Choroid plexus epithelial cell (primary cell): ENCODE data around the gene TRIM59.

Source experiments
- DNase-seq: peaks from one replicate; pipeline ENCODE4 v3.0.0-alpha.2; 2010; ENCODE audit warnings: low read depth
- H3K4me3 ChIP-seq: 2 replicates; pipeline ENCODE4 v1.5.1; 2011; ENCODE audit warnings: low read depth, mild to moderate bottlenecking, control low read depth, low read length, moderate library complexity
- TF ChIP-seq, protein P1 (sequence below): conservative IDR thresholded peaks from 2 replicates; pipeline ENCODE4 v1.5.1; 2011; ENCODE audit warnings: low read depth, mild to moderate bottlenecking, control low read depth, inconsistent platforms, low read length, moderate library complexity

TRIM59 gene

DNA sequence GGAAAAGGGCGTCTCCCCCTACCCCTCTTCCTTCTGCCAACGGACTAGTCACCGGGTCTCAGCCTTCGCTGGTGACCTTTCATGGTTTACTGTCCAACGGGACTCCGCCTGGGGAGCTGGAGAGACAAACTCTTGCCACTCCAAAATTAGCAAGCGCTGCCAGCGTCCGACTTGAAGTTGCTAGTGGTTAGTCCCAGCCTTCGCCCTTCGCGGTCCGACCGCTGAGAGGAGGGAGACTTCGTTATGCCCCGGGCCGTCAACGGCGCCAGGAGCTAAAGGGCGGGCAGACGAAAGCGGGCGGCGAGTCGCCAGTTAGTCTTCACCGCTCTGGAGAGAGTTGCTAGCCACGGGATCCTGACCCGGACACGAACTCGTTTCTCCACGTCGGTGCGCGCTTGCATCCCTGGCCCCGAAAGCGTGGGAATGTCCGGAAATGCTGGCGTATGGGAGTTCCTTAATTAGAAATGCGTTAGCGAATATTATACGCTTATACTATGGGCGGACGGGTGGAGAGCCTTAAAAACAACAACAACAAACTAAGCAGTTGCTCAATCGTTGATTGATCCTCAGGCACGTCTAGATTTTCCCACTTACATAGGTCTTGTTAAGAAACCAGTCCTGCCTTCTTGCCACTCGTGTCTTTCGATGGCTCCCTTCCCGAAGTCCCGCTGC, 49.4 kb downstream of the TRIM59 start:
- TF ChIP-seq, protein P1, sequence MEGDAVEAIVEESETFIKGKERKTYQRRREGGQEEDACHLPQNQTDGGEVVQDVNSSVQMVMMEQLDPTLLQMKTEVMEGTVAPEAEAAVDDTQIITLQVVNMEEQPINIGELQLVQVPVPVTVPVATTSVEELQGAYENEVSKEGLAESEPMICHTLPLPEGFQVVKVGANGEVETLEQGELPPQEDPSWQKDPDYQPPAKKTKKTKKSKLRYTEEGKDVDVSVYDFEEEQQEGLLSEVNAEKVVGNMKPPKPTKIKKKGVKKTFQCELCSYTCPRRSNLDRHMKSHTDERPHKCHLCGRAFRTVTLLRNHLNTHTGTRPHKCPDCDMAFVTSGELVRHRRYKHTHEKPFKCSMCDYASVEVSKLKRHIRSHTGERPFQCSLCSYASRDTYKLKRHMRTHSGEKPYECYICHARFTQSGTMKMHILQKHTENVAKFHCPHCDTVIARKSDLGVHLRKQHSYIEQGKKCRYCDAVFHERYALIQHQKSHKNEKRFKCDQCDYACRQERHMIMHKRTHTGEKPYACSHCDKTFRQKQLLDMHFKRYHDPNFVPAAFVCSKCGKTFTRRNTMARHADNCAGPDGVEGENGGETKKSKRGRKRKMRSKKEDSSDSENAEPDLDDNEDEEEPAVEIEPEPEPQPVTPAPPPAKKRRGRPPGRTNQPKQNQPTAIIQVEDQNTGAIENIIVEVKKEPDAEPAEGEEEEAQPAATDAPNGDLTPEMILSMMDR, result no peak
- DNase-seq, result peak; percentile 74
- H3K4me3 ChIP-seq, result peak overlapping the region; percentile 90

DNA sequence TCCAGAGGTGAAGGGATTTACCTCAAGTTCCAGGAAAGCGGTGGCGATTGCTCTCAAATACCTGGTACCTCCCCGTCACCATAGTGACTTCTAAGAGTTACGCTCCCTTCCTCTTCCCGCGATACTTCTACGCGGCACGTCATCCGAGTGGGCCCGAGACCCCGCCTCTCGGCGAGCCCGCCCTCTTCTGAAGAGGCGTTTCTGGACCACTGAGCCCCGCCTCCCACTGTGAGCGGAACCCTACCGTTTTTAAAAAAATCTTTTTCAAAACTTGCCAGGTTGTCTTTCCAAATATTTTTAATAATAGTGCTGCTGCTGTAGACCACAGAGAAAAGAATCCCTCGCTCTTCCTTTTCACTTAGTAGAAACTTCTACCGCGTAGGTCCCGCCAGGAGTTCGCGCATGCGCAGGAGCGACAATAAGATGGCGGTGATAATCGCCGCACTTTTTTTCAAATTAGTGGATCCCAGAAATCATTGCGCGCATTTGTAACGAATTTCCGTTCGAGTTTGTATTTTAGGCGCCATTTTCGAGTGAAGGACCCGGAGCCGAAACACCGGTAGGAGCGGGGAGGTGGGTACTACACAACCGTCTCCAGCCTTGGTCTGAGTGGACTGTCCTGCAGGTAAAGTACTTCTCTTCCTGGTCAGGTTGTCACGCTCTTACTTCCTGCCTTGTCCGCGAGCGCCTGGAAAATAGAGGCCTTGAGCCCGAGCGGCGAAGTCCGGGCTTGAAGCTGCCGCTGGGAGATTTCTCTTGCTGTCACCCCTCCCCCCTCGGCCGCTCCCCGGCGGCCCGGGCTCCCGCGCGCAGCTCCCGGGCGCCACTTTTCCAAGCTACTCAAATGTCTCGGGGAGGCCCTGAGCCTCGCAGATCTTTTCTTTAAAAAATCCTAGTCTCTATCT, 50.2 kb downstream of the TRIM59 start, which contains the start of the genes IFT80 and SMC4:
IFT80 (minus strand) TSS at position 101 of the 905 bp plus-strand sequence. CDS start 14,625 bp downstream, outside the sequence.
SMC4 (plus strand) TSS at position 526 of the 905 bp plus-strand sequence. CDS start 1,177 bp downstream, outside the sequence.
- TF ChIP-seq, protein P1, result no peak
- H3K4me3 ChIP-seq, result peak within 1 kb of the TSS; percentile 90
- peak; percentile 98 for DNase-seq

DNA sequence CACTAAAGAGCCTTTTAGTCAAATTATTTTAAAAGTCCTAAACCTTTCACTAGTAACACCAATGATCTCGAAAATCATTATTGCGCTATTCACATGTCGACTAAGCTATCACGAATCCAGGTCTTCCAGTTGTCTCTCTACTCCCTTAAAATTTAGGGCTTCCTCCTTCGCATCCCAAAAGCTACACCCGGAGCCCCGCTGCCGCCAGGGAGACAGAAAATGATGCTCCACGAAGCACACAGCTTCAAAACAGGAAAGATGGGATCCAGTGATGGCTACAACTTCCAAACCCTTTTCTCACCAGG, 50.8 kb downstream of the TRIM59 start:
- peak overlapping the region; percentile 90 for H3K4me3 ChIP-seq
- no peak for DNase-seq
- TF ChIP-seq, protein P1, result peak; percentile 13

DNA sequence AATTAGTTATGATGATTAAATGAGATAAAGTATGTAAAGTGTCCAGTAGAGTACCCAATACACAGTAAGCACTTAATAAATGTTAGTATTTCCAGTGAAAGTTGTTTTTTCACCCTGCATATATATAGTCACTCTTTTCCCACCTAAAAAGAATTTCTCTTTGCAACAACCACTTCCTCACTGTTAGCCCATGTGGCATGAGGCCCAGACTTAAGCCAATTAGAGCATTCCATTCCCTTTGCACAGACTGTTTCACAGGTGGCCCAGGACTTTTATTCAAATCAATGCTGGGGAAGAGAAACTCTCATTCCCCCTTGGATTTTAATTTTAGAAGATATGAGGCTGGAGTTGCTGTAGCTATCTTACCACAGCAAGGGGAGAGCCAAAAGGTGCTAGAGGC, 54.3 kb downstream of the TRIM59 start:
- H3K4me3 ChIP-seq, result no peak overlapping the region
- DNase-seq, result peak; percentile 73
- TF ChIP-seq, protein P1, result no peak

DNA sequence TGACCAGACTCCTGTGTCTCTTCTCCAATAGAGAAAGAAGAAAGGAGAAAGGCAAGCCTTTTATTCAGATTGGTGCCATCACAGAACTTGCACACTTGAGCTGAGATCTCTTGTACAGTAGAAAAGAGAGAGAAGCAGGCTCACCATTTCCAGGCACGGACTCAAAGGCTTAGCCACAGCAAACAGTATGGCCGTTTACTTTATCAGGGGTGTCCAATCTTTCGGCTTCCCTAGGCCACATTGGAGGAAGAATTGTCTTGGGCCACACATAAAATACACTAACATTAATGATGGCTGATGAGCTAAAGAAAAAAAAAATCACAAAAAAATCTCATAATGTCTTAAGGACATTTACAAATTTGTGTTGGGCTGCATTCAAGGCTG, 55.6 kb downstream of the TRIM59 start:
- no peak for DNase-seq
- TF ChIP-seq, protein P1, result no peak
- H3K4me3 ChIP-seq, result no peak overlapping the region

DNA sequence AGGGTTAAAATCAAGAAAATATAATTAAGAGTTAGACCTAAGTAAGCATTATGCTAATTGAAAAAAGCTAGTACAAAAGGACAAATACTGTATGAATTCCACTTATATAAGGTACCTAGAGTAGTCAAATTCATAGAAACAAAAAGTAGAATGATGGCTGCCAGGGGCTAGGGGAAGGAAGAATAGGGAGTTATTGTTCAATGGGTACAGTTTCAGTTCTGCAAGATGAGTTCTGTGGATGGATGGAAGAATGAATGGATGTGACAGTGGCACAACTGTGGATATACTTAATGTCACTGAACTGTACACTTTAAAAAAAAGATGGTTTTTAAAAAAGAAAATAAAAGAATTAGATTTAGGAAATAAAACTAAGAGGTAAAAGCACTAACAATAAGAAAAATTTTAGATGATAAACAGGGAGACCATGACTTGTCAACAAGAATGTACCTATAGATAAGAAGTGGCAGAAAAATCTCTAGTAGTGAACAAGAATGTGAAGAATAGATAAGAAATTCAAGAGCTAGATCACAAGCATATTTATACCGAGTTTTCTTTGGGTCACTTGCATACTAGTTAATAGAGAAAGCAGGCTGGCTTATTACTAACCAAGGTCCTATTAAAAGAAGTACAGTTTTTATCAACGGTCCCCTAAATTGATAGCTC, 56.1 kb downstream of the TRIM59 start:
- no peak for DNase-seq
- H3K4me3 ChIP-seq, result no peak overlapping the region
- TF ChIP-seq, protein P1, result no peak
